Measurements from ENCODE around the gene PDE7B.

DNA sequence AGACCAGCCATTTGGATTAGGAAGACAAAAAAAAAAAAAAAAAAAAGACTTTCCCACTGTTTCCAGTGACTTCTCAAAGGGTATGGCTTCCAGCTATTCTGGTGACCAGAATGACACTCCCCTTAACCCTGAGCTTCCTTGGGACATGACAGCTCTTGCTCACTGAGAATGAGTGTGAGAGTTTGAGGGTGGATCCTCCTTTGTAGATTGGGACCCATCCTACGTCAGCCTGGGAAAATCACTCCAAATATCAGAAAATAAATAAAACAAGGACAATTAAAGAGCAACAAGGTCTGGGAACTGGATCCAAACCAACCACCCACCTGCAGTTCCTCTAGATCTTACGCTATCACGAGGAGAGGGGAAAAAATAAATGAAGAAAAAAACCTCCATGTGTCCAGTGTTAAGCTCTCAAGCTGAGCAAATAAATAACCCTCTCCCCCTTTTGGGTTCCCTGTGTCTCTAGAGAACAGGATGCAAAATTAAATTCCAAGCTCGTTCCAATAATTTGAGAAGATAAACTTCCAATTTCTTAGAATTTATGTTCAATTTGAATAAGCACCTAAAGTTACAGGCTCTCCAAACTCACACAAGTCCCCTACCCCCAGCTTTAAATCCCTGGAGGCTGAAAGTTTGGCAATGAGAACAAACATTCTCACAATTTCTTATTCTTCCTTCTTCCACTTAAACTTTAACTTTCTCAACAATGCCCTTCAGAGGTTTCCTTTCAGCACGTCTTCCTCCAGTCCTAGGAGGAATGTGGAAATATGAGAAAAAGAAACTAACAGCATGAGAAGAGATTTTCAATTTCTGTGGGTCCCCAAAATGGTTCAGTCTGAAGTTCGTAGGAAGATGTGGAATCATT lies 228.4 kb downstream of the PDE7B start:
- TF ChIP-seq POLR2AphosphoS5 (IDR thresholded peaks at IDR 0.05; ENCODE audit: low read depth, low read length), result no peak
- no peak for TF ChIP-seq POLR2A (IDR thresholded peaks at IDR 0.05; ENCODE audit: low read depth, low read length)
- no peak for TF ChIP-seq TAF1 (IDR thresholded peaks at IDR 0.05; ENCODE audit: low read depth, low read length)
